Gastroesophageal sphincter (tissue), 4 donors: Measurements from ENCODE around the gene NDUFA6. TPM values are rescaled to one million over a fixed set of nuclear protein-coding genes. Genes with fewer than 3 reads are reported as not detected.
A peak's percentile ranks its signal among the peaks of the same experiment; 100 is the strongest.

Experiments used
- ATAC-seq: fragments of 150-250 bp; one replicate; pipeline ENCODE4 v1.9.1; 2016; ENCODE audit warnings: mild to moderate bottlenecking, moderate library complexity
- H3K27ac ChIP-seq, 4 donors: fragments of 200-600 bp; sonication (generic) in 3 of 4; 1 replicate in 3 of 4; 2 replicates in 1 of 4; pipeline ENCODE4 v1.5.1; 2016 to 2019
- H3K27me3 ChIP-seq: fragments of 200-600 bp; sonication (generic); one replicate; pipeline ENCODE4 v1.5.1; 2019
- H3K36me3 ChIP-seq, 2 donors: fragments of 200-600 bp; sonication (generic); one replicate each; pipeline ENCODE4 v1.5.1; 2019; ENCODE audit warnings: control low read depth in 1 of 2
- H3K4me1 ChIP-seq, 3 donors: fragments of 200-600 bp; sonication (generic); 1 replicate in 2 of 3; 2 replicates in 1 of 3; pipeline ENCODE4 v1.5.1; 2016 to 2019; ENCODE audit warnings: control low read depth in 2 of 3
- H3K4me3 ChIP-seq, 2 donors: fragments of 200-600 bp; sonication (generic); one replicate each; pipeline ENCODE4 v1.5.1; 2019; ENCODE audit warnings: mild to moderate bottlenecking in 1 of 2, moderate library complexity in 1 of 2
- H3K9me3 ChIP-seq, 3 donors: fragments of 200-600 bp; sonication (generic); one replicate each; pipeline ENCODE4 v1.5.1; 2017 to 2019; ENCODE audit warnings: control low read depth in 2 of 3
- CTCF ChIP-seq, 4 experiments: fragments of 200-600 bp in 2 of 4; fragments of 450-650 bp in 2 of 4; sonication (generic) in 1 of 4; IDR thresholded peaks; one replicate each; pipeline ENCODE4 v1.5.1; 2017 to 2019; ENCODE audit warnings: antibody characterized with exemption in 4 of 4, mild to moderate bottlenecking in 2 of 4, moderate library complexity in 2 of 4
- EP300 ChIP-seq: sonication (generic); formaldehyde crosslinking; IDR thresholded peaks from one replicate; pipeline ENCODE4 v1.6.1; 2017; ENCODE audit warnings: antibody characterized with exemption, mild to moderate bottlenecking
- POLR2A ChIP-seq, 2 donors: fragments of 450-650 bp; IDR thresholded peaks; one replicate each; pipeline ENCODE4 v1.6.1; 2017; ENCODE audit warnings: antibody characterized with exemption in 2 of 2, mild to moderate bottlenecking in 2 of 2, moderate library complexity in 1 of 2
- POLR2AphosphoS5 ChIP-seq: sonication (generic); formaldehyde crosslinking; IDR thresholded peaks from one replicate; pipeline ENCODE4 v1.6.1; 2017; ENCODE audit warnings: antibody characterized with exemption
- WGBS, 2 donors: methylation state at CpG; one replicate each; pipeline ENCODE4 v1.1.5; 2018; ENCODE audit warnings: low coverage in 1 of 2; 5-methylcytosine and 5-hydroxymethylcytosine counted together
- total RNA-seq, 4 donors: library from RNA; depleted of rRNA; stranded (reverse); fragments of >200 nt; gene quantifications; one replicate each; pipeline ENCODE4 v1.1.0, GENCODE V29; 2016

Gene NDUFA6
- total RNA-seq, 4 donors from 2014 or later, result 59.8 to 102 (median 89.9) TPM

- H3K4me1 ChIP-seq, result peaks cover 0 to 76% (median 9%) of the 10 kb centered on the region in 3 donors
- no peaks in the 10 kb centered on the region for H3K9me3 ChIP-seq
- 53 to 60% methylated on average over 6 of the region's 6 CpGs for WGBS, 2 donors
- H3K4me3 ChIP-seq, result no peak overlapping the region
- no peak for ATAC-seq
- TF ChIP-seq EP300 (no peak), POLR2A (IDR thresholded peaks at IDR 0.05) (no peak), POLR2AphosphoS5 (no peak), CTCF (IDR thresholded peaks at IDR 0.05) (no peak)
- H3K27ac ChIP-seq, result no peak overlapping the region
- H3K27me3 ChIP-seq, result no peaks in the 10 kb centered on the region
- H3K36me3 ChIP-seq, result peaks cover 0 to 61% of the 10 kb centered on the region in 2 donors
These were observed 4.5 kb downstream of the NDUFA6 start for GRCh38 chr22:42086051-42086450.

- Histone ChIP-seq H3K27me3 (no peaks in the 10 kb centered on the region), H3K4me1 (peaks cover 0 to 81% (median 15%) of the 10 kb centered on the region in 3 donors), H3K36me3 (peaks cover 0 to 61% of the 10 kb centered on the region in 2 donors), H3K9me3 (no peaks in the 10 kb centered on the region), H3K27ac (no peak overlapping the region), H3K4me3 (no peak overlapping the region)
- TF ChIP-seq EP300, result no peak
- no peak for TF ChIP-seq CTCF (IDR thresholded peaks at IDR 0.05)
- TF ChIP-seq POLR2A (IDR thresholded peaks at IDR 0.05), result no peak
- no peak for TF ChIP-seq POLR2AphosphoS5
- 90 to 95% methylated on average over 6 to 7 of the region's 8 CpGs for WGBS, 2 donors
- no peak for ATAC-seq
These were observed 5.7 kb downstream of the NDUFA6 start for GRCh38 chr22:42084874-42085273.

- TF ChIP-seq EP300, result no peak
- no peak for TF ChIP-seq CTCF (IDR thresholded peaks at IDR 0.05)
- Histone ChIP-seq H3K4me1 (peaks cover 4 to 74% (median 16%) of the 10 kb centered on the region in 3 donors), H3K27ac (no peak overlapping the region), H3K4me3 (no peak overlapping the region), H3K9me3 (no peaks in the 10 kb centered on the region), H3K36me3 (peaks cover 0 to 62% of the 10 kb centered on the region in 2 donors), H3K27me3 (no peaks in the 10 kb centered on the region)
- no peak for ATAC-seq
- WGBS, 2 donors, result 78% methylated on average over 3 of the region's 4 CpGs; no CpG with 5 or more reads in 1 of the 2 donors
These were observed 7.5 kb downstream of the NDUFA6 start for GRCh38 chr22:42083119-42083518.

GRCh38 chr22:42080287-42080686 lies 10.3 kb downstream of the NDUFA6 start:
- ATAC-seq, result no peak
- H3K36me3 ChIP-seq, result peaks cover 0 to 65% of the 10 kb centered on the region in 2 donors
- H3K9me3 ChIP-seq, result no peaks in the 10 kb centered on the region
- peaks cover 5 to 68% (median 22%) of the 10 kb centered on the region in 3 donors for H3K4me1 ChIP-seq
- no peaks in the 10 kb centered on the region for H3K27me3 ChIP-seq
- peak overlapping the region; percentile 93 to 99 (median 98) for H3K27ac ChIP-seq
- 0 to 10% methylated on average over 14 of the region's 14 CpGs for WGBS, 2 donors
- H3K4me3 ChIP-seq, result peak overlapping the region; percentile 36 to 70
- TF ChIP-seq EP300 (no peak), POLR2A (IDR thresholded peaks at IDR 0.05) (no peak), POLR2AphosphoS5 (no peak), CTCF (IDR thresholded peaks at IDR 0.05) (no peak)
